Ectodermal cell (in vitro differentiated cells): Measurements from ENCODE around the gene ARNT2.

Experiments used
- H3K27ac ChIP-seq: 2 replicates; pipeline ENCODE4 v1.7.0; 2013; ENCODE audit warnings: mild to moderate bottlenecking, low read depth, low read length; ENCODE audit not compliant: insufficient read depth, poor library complexity, severe bottlenecking
- H3K27me3 ChIP-seq: 2 replicates; pipeline ENCODE4 v1.7.0; 2013; ENCODE audit warnings: mild to moderate bottlenecking, low read length; ENCODE audit not compliant: insufficient read depth, control insufficient read depth, poor library complexity, severe bottlenecking
- H3K36me3 ChIP-seq: one replicate; pipeline ENCODE4 v1.7.0; 2013; ENCODE audit warnings: low read length; ENCODE audit not compliant: control insufficient read depth, insufficient read depth
- H3K4me1 ChIP-seq: one replicate; pipeline ENCODE4 v1.7.0; 2013; ENCODE audit warnings: low read length; ENCODE audit not compliant: control insufficient read depth, insufficient read depth
- H3K4me3 ChIP-seq: 2 replicates; pipeline ENCODE4 v1.7.0; 2013; ENCODE audit warnings: low read depth, low read length, control low read depth; ENCODE audit not compliant: insufficient read depth
- H3K9me3 ChIP-seq: 2 replicates; pipeline ENCODE4 v1.7.0; 2013; ENCODE audit warnings: mild to moderate bottlenecking, low read length, moderate library complexity; ENCODE audit not compliant: control insufficient read depth
- WGBS, 2 experiments: methylation state at CpG; one replicate each; pipeline ENCODE4 v1.1.7; 2013; ENCODE audit warnings: missing lambda C conversion rate in 2 of 2; 5-methylcytosine and 5-hydroxymethylcytosine counted together

The ARNT2 gene

DNA sequence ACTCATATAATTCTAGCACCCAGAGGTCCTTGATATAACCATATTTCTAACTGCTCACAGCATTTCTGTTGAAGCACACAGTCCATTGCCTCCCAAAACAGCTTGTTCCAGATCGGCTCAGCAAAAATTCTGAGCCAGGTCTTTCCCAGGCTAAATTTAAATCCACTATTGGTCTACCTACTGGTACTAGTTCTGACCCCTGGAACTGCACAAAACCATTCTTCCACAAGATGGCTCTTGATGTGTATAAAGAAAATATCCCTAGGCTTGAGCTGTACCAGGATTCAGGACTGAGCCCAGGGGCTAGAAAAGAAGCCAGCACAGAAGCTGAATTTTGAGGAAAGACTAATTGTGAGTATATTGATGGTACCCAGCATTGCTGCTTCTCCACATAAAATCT is 215.5 kb downstream of the ARNT2 start:
- Histone ChIP-seq H3K27me3 (no peaks in the 10 kb centered on the region), H3K4me3 (no peak overlapping the region), H3K9me3 (peaks cover 3% of the 10 kb centered on the region), H3K27ac (no peak overlapping the region), H3K36me3 (no peaks in the 10 kb centered on the region), H3K4me1 (no peaks in the 10 kb centered on the region)
- 88 to 91% methylated on average over 1 of the region's 1 CpG for WGBS, 2 experiments

DNA sequence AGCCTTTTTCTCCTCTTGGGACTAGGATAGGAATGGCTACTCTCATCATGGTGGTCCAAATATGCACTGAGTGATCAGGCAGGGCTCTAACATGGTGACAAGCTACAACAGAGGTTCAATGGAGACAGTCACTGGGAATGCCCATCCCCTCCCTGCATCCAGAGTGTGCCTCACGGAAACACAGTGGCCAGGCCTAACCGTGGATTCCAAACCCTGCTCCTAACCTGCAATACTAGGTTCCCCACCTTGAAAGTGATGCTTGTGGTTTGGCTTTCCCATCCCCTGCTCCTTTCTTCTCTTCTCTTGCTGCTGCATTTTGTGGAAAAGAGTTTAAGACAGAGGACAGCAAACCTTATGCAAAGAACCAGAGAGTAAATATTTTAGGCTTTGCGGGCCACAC is 216.0 kb downstream of the ARNT2 start:
- Histone ChIP-seq H3K9me3 (peaks cover 3% of the 10 kb centered on the region), H3K4me3 (no peak overlapping the region), H3K36me3 (no peaks in the 10 kb centered on the region), H3K27ac (no peak overlapping the region), H3K4me1 (no peaks in the 10 kb centered on the region), H3K27me3 (no peaks in the 10 kb centered on the region)
- WGBS, 2 experiments: 93 to 96% methylated on average over 3 of the region's 3 CpGs

DNA sequence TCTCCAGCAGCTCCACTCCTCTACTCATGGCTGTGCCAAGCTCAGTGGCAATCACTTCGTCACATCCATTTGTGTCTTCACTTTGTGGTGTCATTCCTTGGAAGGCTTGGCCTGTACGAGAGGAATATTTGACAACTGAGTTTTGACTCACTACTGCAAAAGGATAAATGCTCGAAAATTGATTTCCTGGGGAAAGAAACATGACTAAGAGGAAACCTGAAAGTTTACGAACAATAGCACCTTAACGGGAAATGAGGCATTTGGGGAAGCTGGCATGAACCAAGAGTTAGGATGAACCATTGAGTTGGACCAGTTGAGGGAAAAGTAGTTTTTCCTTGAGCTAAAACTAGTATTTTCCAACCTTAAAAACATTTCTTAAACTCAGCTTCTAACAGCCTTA is 216.7 kb downstream of the ARNT2 start:
- WGBS, 2 experiments: 94 to 96% methylated on average over 5 of the region's 5 CpGs
- Histone ChIP-seq H3K9me3 (peaks cover 3% of the 10 kb centered on the region), H3K36me3 (no peaks in the 10 kb centered on the region), H3K4me1 (no peaks in the 10 kb centered on the region), H3K27ac (no peak overlapping the region), H3K27me3 (no peaks in the 10 kb centered on the region), H3K4me3 (no peak overlapping the region)

DNA sequence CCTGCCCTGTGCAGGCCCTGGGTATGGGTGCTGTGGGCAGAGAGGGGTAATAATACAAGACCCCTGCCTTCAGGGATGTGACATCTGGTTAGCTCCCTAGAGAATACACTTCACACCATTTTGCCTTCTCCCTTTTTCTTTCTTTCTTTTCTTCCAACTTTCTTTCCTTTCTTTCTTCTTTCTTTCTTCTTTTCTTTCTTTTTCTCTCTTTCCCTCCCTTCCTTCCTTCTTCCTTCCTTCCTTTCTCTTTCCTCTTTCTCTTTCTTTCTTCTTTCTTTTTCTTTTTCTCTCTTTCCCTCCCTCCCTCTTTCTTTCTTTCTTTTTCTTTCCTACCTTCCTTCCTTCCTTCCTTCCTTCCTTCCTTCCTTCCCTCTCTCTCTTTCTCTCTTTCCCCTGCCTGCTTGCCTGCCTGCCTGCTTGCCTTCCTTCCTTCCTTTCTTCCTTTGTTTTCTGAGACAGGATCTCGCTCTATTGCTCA is 222.5 kb downstream of the ARNT2 start:
- Histone ChIP-seq H3K9me3 (peaks cover 3% of the 10 kb centered on the region), H3K36me3 (no peaks in the 10 kb centered on the region), H3K4me1 (no peaks in the 10 kb centered on the region), H3K27ac (no peak overlapping the region), H3K4me3 (no peak overlapping the region), H3K27me3 (no peaks in the 10 kb centered on the region)
- WGBS, 2 experiments: 90 to 98% methylated on average over 1 of the region's 1 CpG

- no peak overlapping the region for H3K27ac ChIP-seq
- H3K27me3 ChIP-seq: no peaks in the 10 kb centered on the region
- no peak overlapping the region for H3K4me3 ChIP-seq
- H3K36me3 ChIP-seq: no peaks in the 10 kb centered on the region
- H3K9me3 ChIP-seq: no peaks in the 10 kb centered on the region
- WGBS, 2 experiments: 94 to 100% methylated on average over 2 to 3 of the region's 3 CpGs
- no peaks in the 10 kb centered on the region for H3K4me1 ChIP-seq
Observed at GRCh38 chr15:80629355-80629754, 225.2 kb downstream of the ARNT2 start.

GRCh38 chr15:80630981-80631380 is 226.8 kb downstream of the ARNT2 start:
- Histone ChIP-seq H3K9me3 (no peaks in the 10 kb centered on the region), H3K36me3 (no peaks in the 10 kb centered on the region), H3K27ac (no peak overlapping the region), H3K4me1 (no peaks in the 10 kb centered on the region), H3K27me3 (no peaks in the 10 kb centered on the region), H3K4me3 (no peak overlapping the region)
- WGBS, 2 experiments: 83 to 85% methylated on average over 7 of the region's 7 CpGs

DNA sequence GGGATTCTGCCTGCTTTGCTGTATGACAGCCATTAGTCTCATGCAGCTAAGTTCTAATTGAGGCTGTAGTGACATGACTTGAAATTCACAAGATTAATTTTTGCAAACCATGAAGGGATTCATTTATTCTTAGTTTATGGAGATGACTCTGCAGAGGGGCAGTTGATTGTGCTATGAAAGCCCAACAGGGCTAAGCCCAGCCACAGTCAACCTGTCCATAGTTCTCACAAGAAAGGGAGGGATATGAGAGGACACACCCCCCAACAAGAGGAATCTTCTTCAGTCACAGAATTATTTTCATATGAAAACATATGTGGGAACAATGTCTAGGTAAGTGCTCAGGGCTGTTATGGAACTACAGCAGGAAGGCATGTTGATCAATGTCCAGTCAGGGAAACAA is 229.0 kb downstream of the ARNT2 start:
- H3K36me3 ChIP-seq: no peaks in the 10 kb centered on the region
- H3K4me3 ChIP-seq: no peak overlapping the region
- no peaks in the 10 kb centered on the region for H3K27me3 ChIP-seq
- no peak overlapping the region for H3K27ac ChIP-seq
- H3K4me1 ChIP-seq: no peaks in the 10 kb centered on the region
- H3K9me3 ChIP-seq: no peaks in the 10 kb centered on the region

DNA sequence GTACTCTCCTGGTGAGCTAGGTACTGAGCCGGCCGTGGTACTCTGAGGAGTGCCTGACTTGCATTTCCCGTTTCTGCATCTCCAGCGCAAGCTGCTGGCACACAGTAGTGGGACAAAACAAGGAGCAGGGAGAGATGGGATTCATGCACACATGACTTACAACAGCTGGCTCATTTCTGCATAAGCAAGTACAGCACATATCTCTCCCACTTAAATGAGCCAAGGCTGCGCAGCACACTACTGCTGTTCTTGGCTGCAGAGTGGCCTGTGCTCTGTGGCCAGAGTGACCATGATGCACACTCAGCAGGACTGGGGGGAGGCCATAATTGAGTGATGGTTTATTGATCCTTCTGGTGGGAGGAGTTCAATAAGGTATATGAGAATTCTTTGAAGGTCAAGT is 231.8 kb downstream of the ARNT2 start:
- WGBS, 2 experiments: 95 to 96% methylated on average over 5 of the region's 5 CpGs

GRCh38 chr15:80636675-80637074 is 232.5 kb downstream of the ARNT2 start:
- Histone ChIP-seq H3K27ac (no peak overlapping the region), H3K4me3 (no peak overlapping the region), H3K4me1 (no peaks in the 10 kb centered on the region), H3K9me3 (no peaks in the 10 kb centered on the region), H3K27me3 (no peaks in the 10 kb centered on the region), H3K36me3 (no peaks in the 10 kb centered on the region)
- WGBS, 2 experiments: 60% methylated on average over 7 of the region's 7 CpGs

More for the DNA sequence above, 231.8 kb downstream of the ARNT2 start:
- H3K9me3 ChIP-seq: no peaks in the 10 kb centered on the region
- no peaks in the 10 kb centered on the region for H3K36me3 ChIP-seq
- no peak overlapping the region for H3K4me3 ChIP-seq
- no peaks in the 10 kb centered on the region for H3K4me1 ChIP-seq
- no peak overlapping the region for H3K27ac ChIP-seq
- no peaks in the 10 kb centered on the region for H3K27me3 ChIP-seq

DNA sequence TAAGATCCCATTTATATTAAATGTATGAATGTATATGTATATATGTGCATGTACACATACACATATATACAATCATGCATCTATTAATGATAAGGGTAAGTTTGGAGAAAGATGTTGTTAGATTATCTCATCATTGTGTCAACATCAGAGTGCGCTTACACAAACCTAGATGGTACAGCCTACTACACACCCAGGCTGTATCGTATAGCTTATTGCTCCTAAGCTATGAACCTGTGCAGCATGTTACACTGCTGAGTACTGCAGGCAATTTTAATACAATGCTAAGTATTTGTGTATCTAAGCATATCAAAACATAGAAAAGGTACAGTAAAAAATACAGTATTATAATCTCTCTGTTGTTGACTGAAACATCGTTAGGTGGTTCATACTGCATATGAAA is 233.6 kb downstream of the ARNT2 start:
- Histone ChIP-seq H3K9me3 (no peaks in the 10 kb centered on the region), H3K4me3 (no peak overlapping the region), H3K27ac (no peak overlapping the region), H3K27me3 (no peaks in the 10 kb centered on the region), H3K4me1 (no peaks in the 10 kb centered on the region), H3K36me3 (no peaks in the 10 kb centered on the region)
- WGBS, 2 experiments: 67% methylated on average over 3 of the region's 3 CpGs

DNA sequence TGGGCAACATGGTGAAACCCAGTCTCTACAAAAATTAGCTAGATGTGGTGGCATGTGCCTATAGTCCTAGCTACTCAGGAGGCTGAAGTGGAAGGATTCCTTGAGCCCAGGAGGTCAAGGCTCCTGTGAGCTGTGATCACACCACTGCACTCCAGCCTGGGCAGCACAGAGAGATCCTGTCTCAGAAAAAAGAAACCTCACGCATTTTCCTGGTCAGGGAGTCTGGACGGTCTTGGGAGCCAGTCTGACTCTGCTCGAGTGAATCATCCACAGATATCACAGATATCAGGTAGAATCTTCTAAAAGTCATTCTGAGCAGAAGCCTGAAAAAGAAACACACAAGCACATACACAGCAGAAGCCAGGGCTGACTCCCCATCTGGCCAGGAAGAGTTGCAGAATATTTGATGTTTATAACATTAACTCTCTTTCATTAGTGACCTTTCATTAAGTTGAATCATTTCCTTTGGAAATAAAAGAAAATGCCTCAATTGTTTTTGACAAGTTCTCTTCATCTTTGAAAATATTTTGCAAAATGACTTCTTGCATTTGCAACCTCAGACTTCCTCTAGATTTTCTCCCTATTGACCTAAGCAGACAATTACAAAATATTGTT is 234.5 kb downstream of the ARNT2 start:
- Histone ChIP-seq H3K4me3 (no peak overlapping the region), H3K27ac (no peak overlapping the region), H3K4me1 (no peaks in the 10 kb centered on the region), H3K9me3 (no peaks in the 10 kb centered on the region), H3K27me3 (no peaks in the 10 kb centered on the region), H3K36me3 (no peaks in the 10 kb centered on the region)
- WGBS, 2 experiments: 87 to 96% methylated on average over 3 of the region's 3 CpGs
